Peyer's patch (tissue), 4 donors: ENCODE results near the gene NADK2. TPM values are rescaled to one million over a fixed set of nuclear protein-coding genes. Genes with fewer than 3 reads are reported as not detected.
A peak's percentile ranks its signal among the peaks of the same experiment; 100 is the strongest.

Source experiments
- DNase-seq, 3 donors: peaks; one replicate each; pipeline ENCODE4 v3.0.0-alpha.2; 2017 to 2019
- H3K27ac ChIP-seq, 4 donors: fragments of 200-600 bp; sonication (generic); one replicate each; pipeline ENCODE4 v1.5.1; 2016 to 2019
- H3K27me3 ChIP-seq, 2 donors: fragments of 200-600 bp; sonication (generic); one replicate each; pipeline ENCODE4 v1.5.1; 2019
- H3K36me3 ChIP-seq, 3 donors: fragments of 200-600 bp; sonication (generic); one replicate each; pipeline ENCODE4 v1.5.1; 2016 to 2019
- H3K4me1 ChIP-seq, 4 donors: fragments of 200-600 bp; sonication (generic); one replicate each; pipeline ENCODE4 v1.5.1; 2016 to 2019
- H3K4me3 ChIP-seq, 4 donors: fragments of 200-600 bp; sonication (generic); 1 replicate in 3 of 4; 2 replicates in 1 of 4; pipeline ENCODE4 v1.5.1; 2016 to 2019; ENCODE audit warnings: mild to moderate bottlenecking in 1 of 4
- H3K9me3 ChIP-seq, 4 donors: fragments of 200-600 bp; sonication (generic); one replicate each; pipeline ENCODE4 v1.5.1; 2016 to 2019; ENCODE audit warnings: mild to moderate bottlenecking in 1 of 4
- CTCF ChIP-seq, 6 experiments: fragments of 450-650 bp in 4 of 6; fragments of 200-600 bp in 2 of 6; sonication (generic) in 1 of 6; IDR thresholded peaks; one replicate each; pipeline ENCODE4 v1.5.1; 2017 to 2019; ENCODE audit warnings: antibody characterized with exemption in 6 of 6, mild to moderate bottlenecking in 3 of 6, moderate library complexity in 1 of 6
- POLR2A ChIP-seq, 2 donors: fragments of 450-650 bp; IDR thresholded peaks; one replicate each; pipeline ENCODE4 v1.5.1; 2017; ENCODE audit warnings: antibody characterized with exemption in 2 of 2, mild to moderate bottlenecking in 2 of 2, moderate library complexity in 2 of 2
- total RNA-seq, 4 donors: library from RNA; depleted of rRNA; stranded (reverse); fragments of >200 nt; gene quantifications; one replicate each; pipeline ENCODE4 v1.1.0, GENCODE V29; 2016

Gene NADK2
- total RNA-seq, 4 donors from 2014 or later, result 5.8 to 30.0 (median 17.4) TPM

- no peak for DNase-seq
- Histone ChIP-seq H3K36me3 (peaks cover 0 to 6% (median 0%) of the 10 kb centered on the region in 3 donors), H3K9me3 (no peaks in the 10 kb centered on the region), H3K27me3 (no peaks in the 10 kb centered on the region), H3K4me1 (peaks cover 0 to 16% (median 5%) of the 10 kb centered on the region in 4 donors), H3K27ac (peak overlapping the region in 2 of 4 donors; percentile 9 to 85), H3K4me3 (peak overlapping the region; percentile 70 to 94 (median 84))
- TF ChIP-seq POLR2A (IDR thresholded peaks at IDR 0.05), result no peak
- no peak for TF ChIP-seq CTCF (IDR thresholded peaks at IDR 0.05)
Measured at GRCh38 chr5:36152324-36153297, 89.1 kb downstream of the NADK2 start.

GRCh38 chr5:36151434-36152323 is 90.0 kb downstream of the NADK2 start, which contains the start of the genes LMBRD2 and SKP2:
Gene LMBRD2 (minus strand): TSS chr5:36151887. CDS start chr5:36143349, 8,538 bp downstream.
Gene SKP2 (plus strand): TSS chr5:36152111. CDS start chr5:36152263, 152 bp downstream.
- Histone ChIP-seq H3K36me3 (no peaks in the 10 kb centered on the region), H3K9me3 (no peaks in the 10 kb centered on the region), H3K4me3 (peak within 1 kb of the TSS; percentile 70 to 94 (median 84)), H3K27ac (peak within 1 kb of the TSS; percentile 78 to 86 (median 82)), H3K27me3 (no peaks in the 10 kb centered on the region), H3K4me1 (peaks cover 0 to 16% (median 5%) of the 10 kb centered on the region in 4 donors)
- no peak for TF ChIP-seq CTCF (IDR thresholded peaks at IDR 0.05)
- TF ChIP-seq POLR2A (IDR thresholded peaks at IDR 0.05), result peak; percentile 57 to 63
- DNase-seq, result peak; percentile 97 to 99 (median 98)

GRCh38 chr5:36150676-36151433 is 90.9 kb downstream of the NADK2 start:
- Histone ChIP-seq H3K27me3 (no peaks in the 10 kb centered on the region), H3K27ac (peak overlapping the region; percentile 78 to 86 (median 82)), H3K4me1 (peaks cover 0 to 16% (median 5%) of the 10 kb centered on the region in 4 donors), H3K4me3 (peak overlapping the region; percentile 70 to 94 (median 84)), H3K36me3 (no peaks in the 10 kb centered on the region), H3K9me3 (no peaks in the 10 kb centered on the region)
- TF ChIP-seq POLR2A (IDR thresholded peaks at IDR 0.05) (no peak), CTCF (IDR thresholded peaks at IDR 0.05) (no peak)
- peak in 2 of 3 donors; percentile 52 to 53 for DNase-seq

GRCh38 chr5:36147681-36148080 is 94.0 kb downstream of the NADK2 start:
- H3K36me3 ChIP-seq, result no peaks in the 10 kb centered on the region
- H3K27me3 ChIP-seq, result no peaks in the 10 kb centered on the region
- no peak overlapping the region for H3K4me3 ChIP-seq
- H3K9me3 ChIP-seq, result no peaks in the 10 kb centered on the region
- H3K27ac ChIP-seq, result no peak overlapping the region
- peaks cover 0 to 13% (median 5%) of the 10 kb centered on the region in 4 donors for H3K4me1 ChIP-seq
- TF ChIP-seq POLR2A (IDR thresholded peaks at IDR 0.05), result no peak
- TF ChIP-seq CTCF (IDR thresholded peaks at IDR 0.05), result no peak
- no peak for DNase-seq
